ENCODE measurements around the gene RHCE.
A peak's percentile ranks its signal among the peaks of the same experiment; 100 is the strongest.
"Not testable (repeated sequence)": the region's sequence is repeated elsewhere in the genome, so short reads cannot be mapped to it uniquely, and the experiment has no call there.

The RHCE gene

GRCh38 chr1:25432749-25433388, 12.2 kb upstream of the RHCE start:
- DNase-seq, result no peak

GRCh38 chr1:25431955-25432719, 11.5 kb upstream of the RHCE start:
- no peak for DNase-seq

- DNase-seq, result no peak
These were observed 10.6 kb upstream of the RHCE start for GRCh38 chr1:25430967-25431881.

GRCh38 chr1:25430073-25430966, 9.7 kb upstream of the RHCE start, which contains the start of gene MACO1:
Gene MACO1, plus strand, starts transcription at chr1:25430897. Its CDS starts 202 bp downstream, at chr1:25431099.
- peak; percentile 72 for DNase-seq

- no peak for DNase-seq
These were observed 8.0 kb upstream of the RHCE start for GRCh38 chr1:25428475-25429166.

GRCh38 chr1:25427696-25428095, 7.1 kb upstream of the RHCE start:
- DNase-seq, result no peak

- no peak for DNase-seq
These were observed 4.8 kb upstream of the RHCE start for GRCh38 chr1:25425098-25426085.

GRCh38 chr1:25423206-25423605, 2.6 kb upstream of the RHCE start:
- not testable (repeated sequence) for DNase-seq

GRCh38 chr1:25419339-25419738, 1.3 kb downstream of the RHCE start:
- not testable (repeated sequence) for DNase-seq

- not testable (repeated sequence) for DNase-seq
These were observed 3.3 kb downstream of the RHCE start for GRCh38 chr1:25417280-25417679.

- not testable (repeated sequence) for DNase-seq
These were observed 6.0 kb downstream of the RHCE start for GRCh38 chr1:25414578-25414977.

- DNase-seq, result not testable (repeated sequence)
These were observed 6.5 kb downstream of the RHCE start for GRCh38 chr1:25414157-25414556.

GRCh38 chr1:25412872-25413623, 7.6 kb downstream of the RHCE start:
- DNase-seq, result not testable (repeated sequence)

GRCh38 chr1:25409641-25410427, 10.8 kb downstream of the RHCE start:
- DNase-seq, result not testable (repeated sequence)

- not testable (repeated sequence) for DNase-seq
These were observed 14.8 kb downstream of the RHCE start for GRCh38 chr1:25405731-25406305.

- DNase-seq, result not testable (repeated sequence)
These were observed 17.4 kb downstream of the RHCE start for GRCh38 chr1:25402947-25403803.

- DNase-seq, result not testable (repeated sequence)
These were observed 22.5 kb downstream of the RHCE start for GRCh38 chr1:25398079-25398478.
